A549 (cell line): Measurements from ENCODE around the gene FOXI2. TPM values are rescaled to one million over a fixed set of nuclear protein-coding genes. Genes with fewer than 3 reads are reported as not detected.

ENCODE experiments used
- ATAC-seq, 2 experiments: fragments of 200-7000 bp in 1 of 2; fragments of >200 bp in 1 of 2; cut with Nextera tagmentation in 1 of 2; cut with Tn5 transposase in 1 of 2; 3 replicates each; pipeline versions ENCODE4 v1.8.0 to v1.9.1; 2018 to 2020; ENCODE audit warnings: mild to moderate bottlenecking in 1 of 2, moderate library complexity in 1 of 2
- CTCF ChIA-PET: fragments of 300-600 bp; sonication (Branson Sonifier 250); formaldehyde crosslinking; extraction: SDS; loops from one replicate; lab custom pipeline; 2021; ENCODE audit warnings: antibody characterized with exemption, inconsistent platforms; lab: Yijun Ruan, JAX
- POLR2A ChIA-PET: fragments of 350-600 bp; formaldehyde crosslinking; extraction: SDS; loops from one replicate; lab custom pipeline; 2021; ENCODE audit warnings: antibody characterized with exemption, inconsistent platforms; lab: Yijun Ruan, JAX
- DNase-seq, 2 experiments: peaks; one replicate each; pipeline versions ENCODE4 v3.0.0 to v3.0.0-alpha.2; 2011 to 2016; ENCODE audit warnings: low read depth in 1 of 2, low spot score in 1 of 2
- FAIRE-seq: peaks from 2 replicates; lab custom pipeline; 2011; peaks lifted over from hg19 to GRCh38; lab: Jason Lieb, UNC
- H3K27ac ChIP-seq, 2 experiments: fragments of >200 bp; sonication (Bioruptor Twin); formaldehyde crosslinking; 3 replicates each; pipeline ENCODE4 v1.5.1; 2016 to 2017
- H3K4me1 ChIP-seq: fragments of >200 bp; sonication (Bioruptor Twin); formaldehyde crosslinking; 3 replicates; pipeline ENCODE4 v1.6.1; 2016
- H3K4me2 ChIP-seq: fragments of >200 bp; sonication (Bioruptor Twin); formaldehyde crosslinking; 3 replicates; pipeline ENCODE4 v1.6.1; 2016
- H3K4me3 ChIP-seq: fragments of >200 bp; sonication (Bioruptor Twin); formaldehyde crosslinking; 3 replicates; pipeline ENCODE4 v1.5.1; 2016
- H3K9me3 ChIP-seq: fragments of >200 bp; sonication (Bioruptor Twin); formaldehyde crosslinking; 3 replicates; pipeline ENCODE4 v1.6.1; 2016
- BCL3 ChIP-seq: fragments of >200 bp; sonication (Bioruptor Twin); formaldehyde crosslinking; IDR thresholded peaks from 3 replicates; pipeline ENCODE4 v1.6.1; 2016
- CBX2 ChIP-seq: fragments of 200-600 bp; sonication (generic); IDR thresholded peaks from 2 replicates; pipeline ENCODE4 v1.6.1; 2016; ENCODE audit warnings: low read depth, mild to moderate bottlenecking, borderline replicate concordance
- CHD2 ChIP-seq: fragments of 150-350 bp; IDR thresholded peaks from 2 replicates; pipeline ENCODE4 v1.6.1; 2014; ENCODE audit warnings: low read length; ENCODE audit not compliant: partially characterized antibody
- CHD4 ChIP-seq: fragments of 200-600 bp; sonication (generic); IDR thresholded peaks from 2 replicates; pipeline ENCODE4 v1.6.1; 2016; ENCODE audit warnings: antibody characterized with exemption, mild to moderate bottlenecking, borderline replicate concordance
- CTCF ChIP-seq: fragments of >200 bp; sonication (Bioruptor Twin); formaldehyde crosslinking; IDR thresholded peaks from 3 replicates; pipeline ENCODE4 v1.5.1; 2016
- E2F6 ChIP-seq: IDR thresholded peaks from 2 replicates; pipeline ENCODE4 v1.6.1; 2012; ENCODE audit warnings: low read depth, borderline replicate concordance
- EHF ChIP-seq: fragments of 250-450 bp; sonication (Bioruptor Pico); IDR thresholded peaks from 2 replicates; pipeline ENCODE4 v1.5.0; 2020; ENCODE audit warnings: mild to moderate bottlenecking
- EHMT2 ChIP-seq: fragments of 200-600 bp; sonication (generic); IDR thresholded peaks from 2 replicates; pipeline ENCODE4 v1.6.1; 2016; ENCODE audit warnings: antibody characterized with exemption, low read depth, mild to moderate bottlenecking, moderate library complexity
- ELK1 ChIP-seq: fragments of 150-350 bp; IDR thresholded peaks from 2 replicates; pipeline ENCODE4 v1.6.1; 2014; ENCODE audit warnings: low read depth, mild to moderate bottlenecking, low read length
- ESRRA ChIP-seq: fragments of 150-350 bp; IDR thresholded peaks from 2 replicates; pipeline ENCODE4 v1.6.1; 2014; ENCODE audit warnings: mild to moderate bottlenecking, low read length, borderline replicate concordance
- FOSL2 ChIP-seq, 2 experiments: fragments of 450-650 bp in 1 of 2; fragments of >200 bp in 1 of 2; sonication (Bioruptor Twin) in 1 of 2; formaldehyde crosslinking; IDR thresholded peaks; 2 replicates each; pipeline versions ENCODE4 v1.5.0 to v1.6.1; 2016 to 2020; ENCODE audit warnings: mild to moderate bottlenecking in 1 of 2, moderate library complexity in 1 of 2
- HES2 ChIP-seq: fragments of >200 bp; sonication (Bioruptor Twin); formaldehyde crosslinking; IDR thresholded peaks from 2 replicates; pipeline ENCODE4 v1.6.1; 2016
- HEYL ChIP-seq: fragments of 250-450 bp; sonication (Bioruptor Pico); IDR thresholded peaks from 2 replicates; pipeline ENCODE4 v1.8.0; 2021; ENCODE audit warnings: mild to moderate bottlenecking, moderate library complexity
- HOXA7 ChIP-seq: fragments of 250-450 bp; sonication (Bioruptor Pico); IDR thresholded peaks from 2 replicates; pipeline ENCODE4 v1.5.0; 2020; ENCODE audit warnings: mild to moderate bottlenecking, moderate library complexity
- HOXB13 ChIP-seq: fragments of 250-450 bp; sonication (Bioruptor Pico); IDR thresholded peaks from 2 replicates; pipeline ENCODE4 v1.5.0; 2020; ENCODE audit warnings: low read depth, mild to moderate bottlenecking, moderate library complexity
- KDM1A ChIP-seq: fragments of 200-600 bp; sonication (generic); IDR thresholded peaks from 2 replicates; pipeline ENCODE4 v1.6.1; 2016; ENCODE audit warnings: low read depth, mild to moderate bottlenecking
- MAFK ChIP-seq: fragments of 450-650 bp; IDR thresholded peaks from 2 replicates; pipeline ENCODE4 v1.6.1; 2014; ENCODE audit not compliant: partially characterized antibody
- MAX ChIP-seq: IDR thresholded peaks from 2 replicates; pipeline ENCODE4 v1.6.1; 2012
- MAZ ChIP-seq: fragments of 150-350 bp; IDR thresholded peaks from 2 replicates; pipeline ENCODE4 v1.6.1; 2014; ENCODE audit warnings: antibody characterized with exemption, low read depth, low read length, borderline replicate concordance
- MYC ChIP-seq: IDR thresholded peaks from 2 replicates; pipeline ENCODE4 v1.6.1; 2012; ENCODE audit warnings: mild to moderate bottlenecking, inconsistent platforms, low read length, improper control_type of control experiment, borderline replicate concordance
- REST ChIP-seq: fragments of 200-600 bp; sonication (generic); IDR thresholded peaks from 2 replicates; pipeline ENCODE4 v1.6.1; 2016; ENCODE audit warnings: antibody characterized with exemption, mild to moderate bottlenecking, moderate library complexity
- RFX5 ChIP-seq: fragments of 450-650 bp; IDR thresholded peaks from 2 replicates; pipeline ENCODE4 v1.7.1; 2014; ENCODE audit warnings: antibody characterized with exemption, mild to moderate bottlenecking, moderate library complexity
- TFCP2L1 ChIP-seq: fragments of 250-450 bp; sonication (Bioruptor Pico); IDR thresholded peaks from 2 replicates; pipeline ENCODE4 v1.5.0; 2021; ENCODE audit warnings: mild to moderate bottlenecking
- ZC3H11A ChIP-seq: fragments of 450-650 bp; IDR thresholded peaks from 2 replicates; pipeline ENCODE4 v1.6.1; 2014; ENCODE audit warnings: antibody characterized with exemption, mild to moderate bottlenecking
- ZNF302 ChIP-seq: fragments of 250-450 bp; sonication (Bioruptor Pico); IDR thresholded peaks from 2 replicates; pipeline ENCODE4 v1.9.0; 2021; ENCODE audit warnings: inconsistent platforms, mild to moderate bottlenecking, moderate library complexity
- WGBS: methylation state at CpG from one replicate; pipeline ENCODE4 v1.1.6; 2017; ENCODE audit errors: missing lambda C conversion rate; 5-methylcytosine and 5-hydroxymethylcytosine counted together
- polyA plus RNA-seq, 4 experiments: library from polyadenylated mRNA; depleted of rRNA in 3 of 4; stranded (reverse); fragments of >200 nt; fragmentation: RNase III in 1 of 4; extraction: RNeasy Plus Mini Kit Qiagen cat#74134 plus additional on column Dnase treatment in 1 of 4; gene quantifications; 2 replicates in 3 of 4; 3 replicates in 1 of 4; pipeline ENCODE4 v1.2.3, GENCODE V29; 2011 to 2017

The FOXI2 gene
- polyA plus RNA-seq, 2 of the 4 experiments (the other 2 are of a cell fraction) = not detected

- ATAC-seq (no peak), DNase-seq (no peak), FAIRE-seq (no peak)
- 0% methylated on average over 1 of the region's 1 CpG for WGBS
- H3K9me3 ChIP-seq = no peaks in the 10 kb centered on the region
- POLR2A ChIA-PET = no interaction called here
- no peaks in the 10 kb centered on the region for H3K4me1 ChIP-seq
- H3K27ac ChIP-seq = no peak overlapping the region
- CTCF ChIA-PET = interaction anchor here (0.6 kb wide), 1 partner anchor 9 kb away, joined by 3 read pairs; no protein-coding TSS in a partner anchor
- TF ChIP-seq ZNF302 (CRISPR knock-in tag) = no peak
- TF ChIP-seq ELK1 = no peak
- TF ChIP-seq HOXA7 (CRISPR knock-in tag) = no peak
- H3K4me2 ChIP-seq = no peak overlapping the region
- H3K4me3 ChIP-seq = no peak overlapping the region
Measured at GRCh38 chr10:127781412-127781811, 44.4 kb downstream of the FOXI2 start.

- DNase-seq (no peak), ATAC-seq (no peak), FAIRE-seq (no peak)
- no peak for TF ChIP-seq HOXB13
- TF ChIP-seq ZC3H11A = no peak
- no peak for TF ChIP-seq KDM1A
- no peak for TF ChIP-seq EHF (CRISPR knock-in tag)
- TF ChIP-seq E2F6 = no peak
- no peak for TF ChIP-seq CHD4
- TF ChIP-seq MAFK = no peak
- TF ChIP-seq CBX2 = no peak
- TF ChIP-seq CTCF = no peak
- no peak for TF ChIP-seq RFX5
- Histone ChIP-seq H3K4me3 (no peak overlapping the region), H3K4me2 (no peak overlapping the region), H3K27ac (no peak overlapping the region), H3K9me3 (no peaks in the 10 kb centered on the region), H3K4me1 (no peaks in the 10 kb centered on the region)
- ChIA-PET CTCF (interaction anchor here (0.9 kb wide), 1 partner anchor 17 kb away, joined by 3 read pairs; no protein-coding TSS in a partner anchor), POLR2A (no interaction called here)
- 0% methylated on average over 2 of the region's 2 CpGs for WGBS
Measured at GRCh38 chr10:127787873-127788272, 50.9 kb downstream of the FOXI2 start.

- ChIA-PET POLR2A (no interaction called here), CTCF (no interaction called here)
- no peak for ATAC-seq
- TF ChIP-seq MYC (no peak), MAZ (no peak), CHD2 (no peak), TFCP2L1 (CRISPR knock-in tag) (no peak), HEYL (no peak), REST (no peak), ZNF302 (CRISPR knock-in tag) (no peak), MAX (no peak), FOSL2 (IDR thresholded peaks at IDR 0.05) (no peak), FOSL2 (CRISPR knock-in tag; IDR thresholded peaks at IDR 0.05) (no peak), ZC3H11A (no peak), BCL3 (no peak), ESRRA (no peak), EHMT2 (no peak), HES2 (no peak)
Measured at GRCh38 chr10:127790066-127790624, 53.2 kb downstream of the FOXI2 start.

More at GRCh38 chr10:127790066-127790624, 53.2 kb downstream of the FOXI2 start:
- DNase-seq (no peak), FAIRE-seq (no peak)
- Histone ChIP-seq H3K9me3 (no peaks in the 10 kb centered on the region), H3K4me3 (no peak overlapping the region), H3K27ac (no peak overlapping the region), H3K4me1 (no peaks in the 10 kb centered on the region), H3K4me2 (no peak overlapping the region)
- 7% methylated on average over 7 of the region's 7 CpGs for WGBS
